ENCODE results near the gene ABHD5.

- TF ChIP-seq CTCF (conservative IDR thresholded peaks at IDR 0.05) (no peak), ZFX (IDR thresholded peaks at IDR 0.05) (no peak)
Observed at GRCh38 chr3:43696881-43697280, 6.1 kb downstream of the ABHD5 start.

All from C4-2B (cell line).